Measurements from ENCODE around the gene FMN1.

FMN1 gene

GRCh38 chr15:32844118-32844711, 350.3 kb downstream of the FMN1 start:
- TF ChIP-seq POLR2A (IDR thresholded peaks at IDR 0.05; ENCODE audit: low read depth, low read length) = no peak
- peak; percentile 20 for FAIRE-seq
- DNase-seq (ENCODE audit: insufficient read length, low spot score) = no peak

- TF ChIP-seq POLR2A (IDR thresholded peaks at IDR 0.05; ENCODE audit: low read depth, low read length) = no peak
- FAIRE-seq = no peak
- DNase-seq (ENCODE audit: insufficient read length, low spot score) = no peak
Measured at GRCh38 chr15:32843219-32843815, 351.2 kb downstream of the FMN1 start.

GRCh38 chr15:32842081-32842480, 352.4 kb downstream of the FMN1 start:
- FAIRE-seq (no peak), DNase-seq (ENCODE audit: insufficient read length, low spot score) (no peak)
- no peak for TF ChIP-seq POLR2A (IDR thresholded peaks at IDR 0.05; ENCODE audit: low read depth, low read length)

- FAIRE-seq = no peak
- DNase-seq (ENCODE audit: insufficient read length, low spot score) = no peak
- TF ChIP-seq POLR2A (IDR thresholded peaks at IDR 0.05; ENCODE audit: low read depth, low read length) = no peak
Measured at GRCh38 chr15:32840507-32841245, 353.8 kb downstream of the FMN1 start.

GRCh38 chr15:32838820-32839219, 355.7 kb downstream of the FMN1 start:
- FAIRE-seq (peak; percentile 67), DNase-seq (ENCODE audit: insufficient read length, low spot score) (peak; percentile 27)
- TF ChIP-seq POLR2A (IDR thresholded peaks at IDR 0.05; ENCODE audit: low read depth, low read length) = 0 out of 2 replicates have a peak, but pooled peaks have one; percentile 16

- TF ChIP-seq POLR2A (IDR thresholded peaks at IDR 0.05; ENCODE audit: low read depth, low read length) = no peak
- DNase-seq (ENCODE audit: insufficient read length, low spot score) (no peak), FAIRE-seq (no peak)
Measured at GRCh38 chr15:32838338-32838737, 356.2 kb downstream of the FMN1 start.

- no peak for TF ChIP-seq POLR2A (IDR thresholded peaks at IDR 0.05; ENCODE audit: low read depth, low read length)
- no peak for FAIRE-seq
- no peak for DNase-seq (ENCODE audit: insufficient read length, low spot score)
Measured at GRCh38 chr15:32837935-32838334, 356.6 kb downstream of the FMN1 start.

GRCh38 chr15:32834156-32834555, 360.4 kb downstream of the FMN1 start:
- no peak for DNase-seq (ENCODE audit: insufficient read length, low spot score)
- FAIRE-seq = no peak
- TF ChIP-seq POLR2A (IDR thresholded peaks at IDR 0.05; ENCODE audit: low read depth, low read length) = no peak

GRCh38 chr15:32833379-32833821, 361.1 kb downstream of the FMN1 start:
- no peak for TF ChIP-seq POLR2A (IDR thresholded peaks at IDR 0.05; ENCODE audit: low read depth, low read length)
- no peak for DNase-seq (ENCODE audit: insufficient read length, low spot score)
- FAIRE-seq = no peak

GRCh38 chr15:32831485-32831884, 363.0 kb downstream of the FMN1 start:
- no peak for TF ChIP-seq POLR2A (IDR thresholded peaks at IDR 0.05; ENCODE audit: low read depth, low read length)
- FAIRE-seq (no peak), DNase-seq (ENCODE audit: insufficient read length, low spot score) (no peak)

- TF ChIP-seq POLR2A (IDR thresholded peaks at IDR 0.05; ENCODE audit: low read depth, low read length) = no peak
- no peak for DNase-seq (ENCODE audit: insufficient read length, low spot score)
- no peak for FAIRE-seq
Measured at GRCh38 chr15:32830241-32830640, 364.3 kb downstream of the FMN1 start.

GRCh38 chr15:32829436-32829835, 365.1 kb downstream of the FMN1 start:
- DNase-seq (ENCODE audit: insufficient read length, low spot score) (no peak), FAIRE-seq (no peak)
- no peak for TF ChIP-seq POLR2A (IDR thresholded peaks at IDR 0.05; ENCODE audit: low read depth, low read length)

GRCh38 chr15:32828507-32829186, 365.9 kb downstream of the FMN1 start:
- TF ChIP-seq POLR2A (IDR thresholded peaks at IDR 0.05; ENCODE audit: low read depth, low read length) = no peak
- FAIRE-seq (peak; percentile 50), DNase-seq (ENCODE audit: insufficient read length, low spot score) (peak; percentile 30)

- DNase-seq (ENCODE audit: insufficient read length, low spot score) (no peak), FAIRE-seq (no peak)
- no peak for TF ChIP-seq POLR2A (IDR thresholded peaks at IDR 0.05; ENCODE audit: low read depth, low read length)
Measured at GRCh38 chr15:32826685-32827084, 367.8 kb downstream of the FMN1 start.
